Kasumi-1 (cell line): ENCODE data around the gene RNF123.
A peak's percentile ranks its signal among the peaks of the same experiment; 100 is the strongest.
"Not testable (repeated sequence)": the region's sequence is repeated elsewhere in the genome, so short reads cannot be mapped to it uniquely, and the experiment has no call there.

ENCODE experiments used
- DNase-seq, 2 experiments: peaks; one replicate each; lab custom pipeline; 2025; lab: John Stamatoyannopoulos, UW

RNF123 gene

GRCh38 chr3:49681232-49681522 is 8.2 kb upstream of the RNF123 start:
- DNase-seq: no peak

GRCh38 chr3:49681543-49681942 is 7.8 kb upstream of the RNF123 start:
- no peak for DNase-seq

- DNase-seq: no peak
Measured at GRCh38 chr3:49683162-49683561, 6.2 kb upstream of the RNF123 start.

- not testable (repeated sequence) for DNase-seq
Measured at GRCh38 chr3:49684453-49684852, 4.9 kb upstream of the RNF123 start.

- DNase-seq: not testable (repeated sequence)
Measured at GRCh38 chr3:49685103-49685502, 4.3 kb upstream of the RNF123 start.

GRCh38 chr3:49685846-49686245 is 3.5 kb upstream of the RNF123 start:
- not testable (repeated sequence) for DNase-seq

- not testable (repeated sequence) for DNase-seq
Measured at GRCh38 chr3:49686346-49686745, 3.0 kb upstream of the RNF123 start.

GRCh38 chr3:49686769-49687423 is 2.5 kb upstream of the RNF123 start:
- not testable (repeated sequence) for DNase-seq

GRCh38 chr3:49687424-49687795 is 1.9 kb upstream of the RNF123 start:
- DNase-seq: not testable (repeated sequence)

GRCh38 chr3:49688338-49689045 is 865 bp upstream of the RNF123 start:
- DNase-seq: not testable (repeated sequence)

- not testable (repeated sequence) for DNase-seq
Measured at GRCh38 chr3:49689908-49690624, 709 bp downstream of the RNF123 start.

- DNase-seq: not testable (repeated sequence)
Measured at GRCh38 chr3:49690856-49691255, 1.5 kb downstream of the RNF123 start.

GRCh38 chr3:49691481-49691880 is 2.1 kb downstream of the RNF123 start:
- not testable (repeated sequence) for DNase-seq

- not testable (repeated sequence) for DNase-seq
Measured at GRCh38 chr3:49694409-49695070, 5.2 kb downstream of the RNF123 start.

GRCh38 chr3:49695350-49696015 is 6.1 kb downstream of the RNF123 start:
- not testable (repeated sequence) for DNase-seq

- no peak for DNase-seq
Measured at GRCh38 chr3:49699281-49699979, 10.1 kb downstream of the RNF123 start.

GRCh38 chr3:49700014-49700413 is 10.7 kb downstream of the RNF123 start:
- no peak for DNase-seq

GRCh38 chr3:49700453-49701128 is 11.2 kb downstream of the RNF123 start:
- no peak for DNase-seq

GRCh38 chr3:49701388-49702077 is 12.2 kb downstream of the RNF123 start:
- peak in 1 of 2 experiments; percentile 42 for DNase-seq

GRCh38 chr3:49702672-49703071 is 13.3 kb downstream of the RNF123 start:
- DNase-seq: no peak
